Endodermal cell (in vitro differentiated cells): Measurements from ENCODE around the gene COL27A1. TPM values are rescaled to one million over a fixed set of nuclear protein-coding genes. Genes with fewer than 3 reads are reported as not detected.

ENCODE experiments used
- DNase-seq: peaks from one replicate; pipeline ENCODE4 v3.0.0-alpha.2; 2017
- H3K27ac ChIP-seq: 2 replicates; pipeline ENCODE4 v1.5.1; 2013; ENCODE audit warnings: mild to moderate bottlenecking, low read depth, low read length, moderate library complexity
- H3K27me3 ChIP-seq: 2 replicates; pipeline ENCODE4 v1.6.1; 2013; ENCODE audit warnings: mild to moderate bottlenecking, low read length, moderate library complexity; ENCODE audit not compliant: insufficient read depth, control insufficient read depth, poor library complexity, severe bottlenecking
- H3K36me3 ChIP-seq: 2 replicates; pipeline ENCODE4 v1.7.0; 2013; ENCODE audit warnings: mild to moderate bottlenecking, low read length, moderate library complexity; ENCODE audit not compliant: control insufficient read depth, insufficient read depth
- H3K4me1 ChIP-seq: one replicate; pipeline ENCODE4 v1.7.0; 2013; ENCODE audit warnings: low read length; ENCODE audit not compliant: control insufficient read depth, insufficient read depth
- H3K4me3 ChIP-seq: 2 replicates; pipeline ENCODE4 v1.5.1; 2013; ENCODE audit warnings: mild to moderate bottlenecking, low read length, moderate library complexity
- H3K9ac ChIP-seq: 2 replicates; pipeline ENCODE4 v1.6.1; 2013; ENCODE audit warnings: mild to moderate bottlenecking, low read length, moderate library complexity; ENCODE audit not compliant: poor library complexity, severe bottlenecking; ENCODE audit errors: extremely low read depth
- H3K9me3 ChIP-seq: 2 replicates; pipeline ENCODE4 v1.6.1; 2013; ENCODE audit warnings: mild to moderate bottlenecking, low read length, moderate library complexity; ENCODE audit not compliant: control insufficient read depth
- H3K27ac Mint-ChIP-seq: 2 replicates; pipeline ENCODE4 v1.8.0; 2020; ENCODE audit warnings: mixed read lengths
- H3K27me3 Mint-ChIP-seq: 2 replicates; pipeline ENCODE4 v1.8.0; 2021; ENCODE audit warnings: mild to moderate bottlenecking, mixed read lengths; ENCODE audit not compliant: insufficient read depth
- H3K36me3 Mint-ChIP-seq: 2 replicates; pipeline ENCODE4 v1.8.0; 2020; ENCODE audit warnings: low read depth, mixed read lengths
- H3K4me1 Mint-ChIP-seq: 2 replicates; pipeline ENCODE4 v1.8.0; 2020; ENCODE audit warnings: mixed read lengths
- H3K4me3 Mint-ChIP-seq: 2 replicates; pipeline ENCODE4 v1.8.0; 2020; ENCODE audit warnings: mild to moderate bottlenecking, moderate library complexity, mixed read lengths
- H3K9me3 Mint-ChIP-seq: 2 replicates; pipeline ENCODE4 v1.8.0; 2020; ENCODE audit warnings: mild to moderate bottlenecking, mixed read lengths
- CTCF ChIP-seq: fragments of 200-600 bp; sonication (generic); conservative IDR thresholded peaks from 2 replicates; pipeline ENCODE4 v1.5.0; 2021; ENCODE audit warnings: antibody characterized with exemption, mild to moderate bottlenecking
- WGBS, 2 experiments: methylation state at CpG; one replicate each; pipeline versions ENCODE4 v1.1.5 to v1.1.7; 2013; ENCODE audit warnings: missing lambda C conversion rate in 2 of 2, mixed read lengths in 1 of 2; ENCODE audit not compliant: insufficient coverage in 1 of 2, insufficient read length in 1 of 2; 5-methylcytosine and 5-hydroxymethylcytosine counted together
- total RNA-seq, 2 donors: library from RNA; stranded (reverse); fragmentation: NEBNext Ultra II Directional in 1 of 2; extraction: Animal tissue kit (Norgen Biotek cat#: 25700) in 1 of 2; gene quantifications; 2 replicates in 1 of 2; 3 replicates in 1 of 2; pipeline ENCODE4 v1.2.1, GENCODE V29; 2021

The COL27A1 gene
- total RNA-seq, 2 donors from 2014 or later, result 43.8 to 69.5 TPM

- peaks cover 10% of the 10 kb centered on the region for H3K36me3 Mint-ChIP-seq
- H3K27me3 Mint-ChIP-seq, result no peaks in the 10 kb centered on the region
- H3K4me1 ChIP-seq, result no peaks in the 10 kb centered on the region
- no peak overlapping the region for H3K9ac ChIP-seq
- H3K4me3 Mint-ChIP-seq, result no peak overlapping the region
- no peak for DNase-seq
- no peaks in the 10 kb centered on the region for H3K9me3 ChIP-seq
- 86 to 91% methylated on average over 8 of the region's 8 CpGs for WGBS, 2 experiments
- H3K27me3 ChIP-seq, result no peaks in the 10 kb centered on the region
- peaks cover 29% of the 10 kb centered on the region for H3K36me3 ChIP-seq
- peak overlapping the region; percentile 72 for H3K27ac Mint-ChIP-seq
- no peaks in the 10 kb centered on the region for H3K9me3 Mint-ChIP-seq
- H3K27ac ChIP-seq, result peak overlapping the region; percentile 95
- no peak for TF ChIP-seq CTCF
- peaks cover 5% of the 10 kb centered on the region for H3K4me1 Mint-ChIP-seq
- no peak overlapping the region for H3K4me3 ChIP-seq
Measured at GRCh38 chr9:114230068-114230467, 74.7 kb downstream of the COL27A1 start.

- Mint-ChIP-seq H3K36me3 (peaks cover 10% of the 10 kb centered on the region), H3K9me3 (no peaks in the 10 kb centered on the region), H3K27me3 (no peaks in the 10 kb centered on the region), H3K27ac (peak overlapping the region; percentile 79), H3K4me3 (no peak overlapping the region), H3K4me1 (peaks cover 5% of the 10 kb centered on the region)
- Histone ChIP-seq H3K4me1 (no peaks in the 10 kb centered on the region), H3K9me3 (no peaks in the 10 kb centered on the region), H3K27ac (no peak overlapping the region), H3K27me3 (no peaks in the 10 kb centered on the region), H3K36me3 (peaks cover 25% of the 10 kb centered on the region), H3K9ac (no peak overlapping the region), H3K4me3 (no peak overlapping the region)
- 91 to 97% methylated on average over 6 of the region's 6 CpGs for WGBS, 2 experiments
- no peak for DNase-seq
- no peak for TF ChIP-seq CTCF
Measured at GRCh38 chr9:114231273-114231672, 75.9 kb downstream of the COL27A1 start.

- no peak overlapping the region for H3K4me3 ChIP-seq
- Mint-ChIP-seq H3K4me3 (no peak overlapping the region), H3K9me3 (no peaks in the 10 kb centered on the region), H3K36me3 (peaks cover 10% of the 10 kb centered on the region), H3K27me3 (no peaks in the 10 kb centered on the region), H3K4me1 (peaks cover 5% of the 10 kb centered on the region), H3K27ac (peak overlapping the region; percentile 79)
- no peaks in the 10 kb centered on the region for H3K27me3 ChIP-seq
- TF ChIP-seq CTCF, result no peak
- no peaks in the 10 kb centered on the region for H3K9me3 ChIP-seq
- no peak overlapping the region for H3K9ac ChIP-seq
- H3K27ac ChIP-seq, result no peak overlapping the region
- H3K36me3 ChIP-seq, result peaks cover 19% of the 10 kb centered on the region
- 86 to 92% methylated on average over 10 to 12 of the region's 12 CpGs for WGBS, 2 experiments
- H3K4me1 ChIP-seq, result no peaks in the 10 kb centered on the region
- no peak for DNase-seq
Measured at GRCh38 chr9:114231719-114232449, 76.5 kb downstream of the COL27A1 start.
